ENCODE results near the gene KCNA2. TPM values are rescaled to one million over a fixed set of nuclear protein-coding genes. Genes with fewer than 3 reads are reported as not detected.

The KCNA2 gene
- total and polyA plus RNA-seq, 5 donors from 2014 or later, result 0.50 to 5.8 (median 0.64) TPM

GRCh38 chr1:110605446-110605845 is 712 bp downstream of the KCNA2 start:
- DNase-seq, result no peak
- peaks cover 7% of the 10 kb centered on the region for H3K36me3 Mint-ChIP-seq
- peaks cover 0 to 20% (median 3%) of the 10 kb centered on the region in 4 donors for H3K4me1 Mint-ChIP-seq
- H3K27me3 Mint-ChIP-seq, result peaks cover 63% of the 10 kb centered on the region
- ATAC-seq (ENCODE audit: low read depth in 2 of 2), result no peak
- H3K4me3 Mint-ChIP-seq, result peak overlapping the region in 3 of 4 donors; percentile 29 to 76 (median 75)
- peaks cover 0 to 2% (median 0%) of the 10 kb centered on the region in 7 donors for H3K9me3 Mint-ChIP-seq
- Histone ChIP-seq H3K4me3 (ENCODE audit: low read depth, low read length) (no peak overlapping the region), H3K27me3 (ENCODE audit: control insufficient read depth, insufficient read depth, low read length) (peaks cover 32% of the 10 kb centered on the region), H3K27ac (ENCODE audit: insufficient read depth, low read length, poor library complexity, severe bottlenecking) (no peak overlapping the region), H3K4me1 (ENCODE audit: control insufficient read depth, insufficient read depth, low read length, poor library complexity, severe bottlenecking) (peaks cover 29% of the 10 kb centered on the region), H3K36me3 (ENCODE audit: control insufficient read depth, insufficient read depth, low read length) (no peaks in the 10 kb centered on the region), H3K9me3 (ENCODE audit: control insufficient read depth in 2 of 2, low read length in 2 of 2) (no peaks in the 10 kb centered on the region)
- H3K27ac Mint-ChIP-seq, result no peak overlapping the region

GRCh38 chr1:110604586-110605148 is 1.5 kb downstream of the KCNA2 start:
- peak overlapping the region in 3 of 4 donors; percentile 29 to 75 (median 29) for H3K4me3 Mint-ChIP-seq

GRCh38 chr1:110603058-110603457 is 3.1 kb downstream of the KCNA2 start:
- no peaks in the 10 kb centered on the region for H3K36me3 ChIP-seq (ENCODE audit: control insufficient read depth, insufficient read depth, low read length)
- DNase-seq, result no peak
- Mint-ChIP-seq H3K27ac (no peak overlapping the region), H3K4me3 (peak overlapping the region in 1 of 4 donors; percentile 17), H3K4me1 (peaks cover 0 to 16% (median 3%) of the 10 kb centered on the region in 4 donors), H3K27me3 (peaks cover 47% of the 10 kb centered on the region), H3K36me3 (peaks cover 7% of the 10 kb centered on the region), H3K9me3 (peaks cover 0 to 2% (median 0%) of the 10 kb centered on the region in 7 donors)
- peaks cover 23% of the 10 kb centered on the region for H3K4me1 ChIP-seq (ENCODE audit: control insufficient read depth, insufficient read depth, low read length, poor library complexity, severe bottlenecking)
- H3K9me3 ChIP-seq (ENCODE audit: control insufficient read depth in 2 of 2, low read length in 2 of 2), result no peaks in the 10 kb centered on the region
- no peak for ATAC-seq (ENCODE audit: low read depth in 2 of 2)
- peaks cover 18% of the 10 kb centered on the region for H3K27me3 ChIP-seq (ENCODE audit: control insufficient read depth, insufficient read depth, low read length)
- H3K4me3 ChIP-seq (ENCODE audit: low read depth, low read length), result no peak overlapping the region
- H3K27ac ChIP-seq (ENCODE audit: insufficient read depth, low read length, poor library complexity, severe bottlenecking), result no peak overlapping the region

More at GRCh38 chr1:110604586-110605148, 1.5 kb downstream of the KCNA2 start:
- Mint-ChIP-seq H3K36me3 (peaks cover 7% of the 10 kb centered on the region), H3K27me3 (peaks cover 61% of the 10 kb centered on the region), H3K9me3 (peaks cover 0 to 2% (median 0%) of the 10 kb centered on the region in 7 donors), H3K27ac (no peak overlapping the region), H3K4me1 (peaks cover 0 to 20% (median 3%) of the 10 kb centered on the region in 4 donors)
- Histone ChIP-seq H3K36me3 (ENCODE audit: control insufficient read depth, insufficient read depth, low read length) (no peaks in the 10 kb centered on the region), H3K27ac (ENCODE audit: insufficient read depth, low read length, poor library complexity, severe bottlenecking) (no peak overlapping the region), H3K27me3 (ENCODE audit: control insufficient read depth, insufficient read depth, low read length) (peaks cover 32% of the 10 kb centered on the region), H3K9me3 (ENCODE audit: control insufficient read depth in 2 of 2, low read length in 2 of 2) (no peaks in the 10 kb centered on the region), H3K4me3 (ENCODE audit: low read depth, low read length) (no peak overlapping the region), H3K4me1 (ENCODE audit: control insufficient read depth, insufficient read depth, low read length, poor library complexity, severe bottlenecking) (peaks cover 29% of the 10 kb centered on the region)
- DNase-seq, result no peak
- no peak for ATAC-seq (ENCODE audit: low read depth in 2 of 2)

GRCh38 chr1:110602466-110602865 is 3.7 kb downstream of the KCNA2 start:
- H3K9me3 Mint-ChIP-seq, result peaks cover 0 to 2% (median 0%) of the 10 kb centered on the region in 7 donors
- Histone ChIP-seq H3K4me3 (ENCODE audit: low read depth, low read length) (no peak overlapping the region), H3K36me3 (ENCODE audit: control insufficient read depth, insufficient read depth, low read length) (no peaks in the 10 kb centered on the region), H3K27ac (ENCODE audit: insufficient read depth, low read length, poor library complexity, severe bottlenecking) (no peak overlapping the region), H3K4me1 (ENCODE audit: control insufficient read depth, insufficient read depth, low read length, poor library complexity, severe bottlenecking) (peaks cover 18% of the 10 kb centered on the region), H3K9me3 (ENCODE audit: control insufficient read depth in 2 of 2, low read length in 2 of 2) (no peaks in the 10 kb centered on the region), H3K27me3 (ENCODE audit: control insufficient read depth, insufficient read depth, low read length) (peaks cover 17% of the 10 kb centered on the region)
- H3K36me3 Mint-ChIP-seq, result peaks cover 7% of the 10 kb centered on the region
- H3K4me1 Mint-ChIP-seq, result peaks cover 0 to 13% (median 3%) of the 10 kb centered on the region in 4 donors
- DNase-seq, result no peak
- ATAC-seq (ENCODE audit: low read depth in 2 of 2), result no peak
- no peak overlapping the region for H3K4me3 Mint-ChIP-seq
- H3K27me3 Mint-ChIP-seq, result peaks cover 43% of the 10 kb centered on the region
- no peak overlapping the region for H3K27ac Mint-ChIP-seq

- Mint-ChIP-seq H3K4me1 (peaks cover 0 to 8% (median 3%) of the 10 kb centered on the region in 4 donors), H3K36me3 (peaks cover 7% of the 10 kb centered on the region), H3K4me3 (no peak overlapping the region), H3K27ac (no peak overlapping the region), H3K27me3 (peaks cover 33% of the 10 kb centered on the region), H3K9me3 (peaks cover 0 to 2% (median 0%) of the 10 kb centered on the region in 7 donors)
- Histone ChIP-seq H3K4me1 (ENCODE audit: control insufficient read depth, insufficient read depth, low read length, poor library complexity, severe bottlenecking) (peaks cover 8% of the 10 kb centered on the region), H3K9me3 (ENCODE audit: control insufficient read depth in 2 of 2, low read length in 2 of 2) (no peaks in the 10 kb centered on the region), H3K4me3 (ENCODE audit: low read depth, low read length) (no peak overlapping the region), H3K27ac (ENCODE audit: insufficient read depth, low read length, poor library complexity, severe bottlenecking) (no peak overlapping the region), H3K36me3 (ENCODE audit: control insufficient read depth, insufficient read depth, low read length) (no peaks in the 10 kb centered on the region), H3K27me3 (ENCODE audit: control insufficient read depth, insufficient read depth, low read length) (peaks cover 17% of the 10 kb centered on the region)
- no peak for DNase-seq
- ATAC-seq (ENCODE audit: low read depth in 2 of 2), result no peak
Measured at GRCh38 chr1:110601332-110601731, 4.8 kb downstream of the KCNA2 start.

GRCh38 chr1:110600716-110601115 is 5.4 kb downstream of the KCNA2 start:
- peaks cover 2% of the 10 kb centered on the region for H3K4me1 ChIP-seq (ENCODE audit: control insufficient read depth, insufficient read depth, low read length, poor library complexity, severe bottlenecking)
- peaks cover 17% of the 10 kb centered on the region for H3K27me3 ChIP-seq (ENCODE audit: control insufficient read depth, insufficient read depth, low read length)
- Mint-ChIP-seq H3K4me1 (peaks cover 0 to 4% (median under 1%) of the 10 kb centered on the region in 4 donors), H3K4me3 (no peak overlapping the region), H3K27me3 (peaks cover 30% of the 10 kb centered on the region), H3K36me3 (peaks cover 7% of the 10 kb centered on the region), H3K9me3 (peaks cover 0 to 2% (median 0%) of the 10 kb centered on the region in 7 donors), H3K27ac (no peak overlapping the region)
- no peak overlapping the region for H3K4me3 ChIP-seq (ENCODE audit: low read depth, low read length)
- no peaks in the 10 kb centered on the region for H3K9me3 ChIP-seq (ENCODE audit: control insufficient read depth in 2 of 2, low read length in 2 of 2)
- no peak overlapping the region for H3K27ac ChIP-seq (ENCODE audit: insufficient read depth, low read length, poor library complexity, severe bottlenecking)
- no peak for DNase-seq
- ATAC-seq (ENCODE audit: low read depth in 2 of 2), result no peak
- no peaks in the 10 kb centered on the region for H3K36me3 ChIP-seq (ENCODE audit: control insufficient read depth, insufficient read depth, low read length)

GRCh38 chr1:110597966-110598365 is 8.2 kb downstream of the KCNA2 start:
- no peaks in the 10 kb centered on the region for H3K27me3 ChIP-seq (ENCODE audit: control insufficient read depth, insufficient read depth, low read length)
- H3K27ac Mint-ChIP-seq, result no peak overlapping the region
- H3K27ac ChIP-seq (ENCODE audit: insufficient read depth, low read length, poor library complexity, severe bottlenecking), result no peak overlapping the region
- DNase-seq (no peak), ATAC-seq (ENCODE audit: low read depth in 2 of 2) (no peak)
- peaks cover 6% of the 10 kb centered on the region for H3K27me3 Mint-ChIP-seq
- peaks cover 0 to 2% (median 0%) of the 10 kb centered on the region in 7 donors for H3K9me3 Mint-ChIP-seq
- peaks cover 9% of the 10 kb centered on the region for H3K4me1 ChIP-seq (ENCODE audit: control insufficient read depth, insufficient read depth, low read length, poor library complexity, severe bottlenecking)
- H3K36me3 Mint-ChIP-seq, result no peaks in the 10 kb centered on the region
- no peaks in the 10 kb centered on the region for H3K9me3 ChIP-seq (ENCODE audit: control insufficient read depth in 2 of 2, low read length in 2 of 2)
- no peaks in the 10 kb centered on the region for H3K36me3 ChIP-seq (ENCODE audit: control insufficient read depth, insufficient read depth, low read length)
- no peak overlapping the region for H3K4me3 Mint-ChIP-seq
- peaks cover 0 to 14% (median 4%) of the 10 kb centered on the region in 4 donors for H3K4me1 Mint-ChIP-seq
- no peak overlapping the region for H3K4me3 ChIP-seq (ENCODE audit: low read depth, low read length)

GRCh38 chr1:110596312-110596711 is 9.8 kb downstream of the KCNA2 start:
- H3K27me3 ChIP-seq (ENCODE audit: control insufficient read depth, insufficient read depth, low read length), result no peaks in the 10 kb centered on the region
- no peak for DNase-seq
- H3K36me3 ChIP-seq (ENCODE audit: control insufficient read depth, insufficient read depth, low read length), result no peaks in the 10 kb centered on the region
- Mint-ChIP-seq H3K4me1 (peaks cover 0 to 14% (median 4%) of the 10 kb centered on the region in 4 donors), H3K9me3 (peaks cover 0 to 2% (median 0%) of the 10 kb centered on the region in 7 donors), H3K4me3 (no peak overlapping the region), H3K27ac (no peak overlapping the region), H3K36me3 (no peaks in the 10 kb centered on the region), H3K27me3 (peaks cover 11% of the 10 kb centered on the region)
- H3K4me3 ChIP-seq (ENCODE audit: low read depth, low read length), result no peak overlapping the region
- ATAC-seq (ENCODE audit: low read depth in 2 of 2), result no peak
- H3K4me1 ChIP-seq (ENCODE audit: control insufficient read depth, insufficient read depth, low read length, poor library complexity, severe bottlenecking), result peaks cover 9% of the 10 kb centered on the region
- no peak overlapping the region for H3K27ac ChIP-seq (ENCODE audit: insufficient read depth, low read length, poor library complexity, severe bottlenecking)
- no peaks in the 10 kb centered on the region for H3K9me3 ChIP-seq (ENCODE audit: control insufficient read depth in 2 of 2, low read length in 2 of 2)

Data from CD4-positive, CD25-positive, alpha-beta regulatory T cell (primary cell).